Mesenchymal stem cell (in vitro differentiated cells and primary cell): Measurements from ENCODE around the gene UNC13A.

Experiments
- DNase-seq: peaks from one replicate; pipeline ENCODE4 v3.0.0-alpha.2; 2013
- H2AFZ ChIP-seq: one replicate; pipeline ENCODE4 v1.6.1; 2013; ENCODE audit warnings: low read depth, mild to moderate bottlenecking, control low read depth, inconsistent platforms, low read length, moderate library complexity
- H2AK5ac ChIP-seq: 2 replicates; pipeline ENCODE4 v1.6.1; 2013; ENCODE audit warnings: low read length, moderate library complexity, mild to moderate bottlenecking, inconsistent platforms; ENCODE audit not compliant: severe bottlenecking
- H2BK120ac ChIP-seq: one replicate; pipeline ENCODE4 v1.6.1; 2013; ENCODE audit warnings: low read depth, mild to moderate bottlenecking, inconsistent platforms, low read length, moderate library complexity
- H2BK12ac ChIP-seq, 2 experiments: one replicate each; pipeline ENCODE4 v1.6.1; 2013; ENCODE audit warnings: inconsistent platforms in 2 of 2, low read length in 2 of 2, mild to moderate bottlenecking in 2 of 2, moderate library complexity in 2 of 2, control low read depth in 1 of 2
- H2BK15ac ChIP-seq: one replicate; pipeline ENCODE4 v1.6.1; 2013; ENCODE audit warnings: mild to moderate bottlenecking, low read depth, inconsistent platforms; ENCODE audit not compliant: poor library complexity, severe bottlenecking
- H2BK5ac ChIP-seq: 2 replicates; pipeline ENCODE4 v1.6.1; 2013; ENCODE audit warnings: low read depth, mild to moderate bottlenecking, low read length, control low read depth, inconsistent platforms; ENCODE audit not compliant: poor library complexity, severe bottlenecking
- H3K14ac ChIP-seq, 2 experiments: one replicate each; pipeline ENCODE4 v1.6.1; 2013; ENCODE audit warnings: inconsistent platforms in 2 of 2, low read length in 2 of 2, control low read depth in 1 of 2, mild to moderate bottlenecking in 1 of 2, moderate library complexity in 1 of 2
- H3K18ac ChIP-seq, 2 experiments: one replicate each; pipeline ENCODE4 v1.6.1; 2013; ENCODE audit warnings: inconsistent platforms in 2 of 2, low read length in 2 of 2, control low read depth in 1 of 2, low read depth in 1 of 2, mild to moderate bottlenecking in 1 of 2
- H3K23ac ChIP-seq, 2 experiments: one replicate each; pipeline ENCODE4 v1.6.1; 2013; ENCODE audit warnings: inconsistent platforms in 2 of 2, low read length in 2 of 2, mild to moderate bottlenecking in 2 of 2, moderate library complexity in 2 of 2, control low read depth in 1 of 2
- H3K27ac ChIP-seq: 2 replicates; pipeline ENCODE4 v1.5.1; 2013; ENCODE audit warnings: mild to moderate bottlenecking, moderate library complexity, low read length, control low read depth, inconsistent platforms; ENCODE audit not compliant: poor library complexity, severe bottlenecking
- H3K27me3 ChIP-seq, 2 experiments: 2 replicates each; pipeline versions ENCODE4 v1.6.1 to v1.7.0; 2013; ENCODE audit warnings: low read length in 2 of 2, mild to moderate bottlenecking in 2 of 2, moderate library complexity in 2 of 2, control low read depth in 1 of 2, inconsistent platforms in 1 of 2; ENCODE audit not compliant: control insufficient read depth in 1 of 2, insufficient read depth in 1 of 2
- H3K36me3 ChIP-seq, 2 experiments: 2 replicates each; pipeline versions ENCODE4 v1.6.1 to v1.7.0; 2013; ENCODE audit warnings: low read length in 2 of 2, control low read depth in 1 of 2, inconsistent platforms in 1 of 2, low read depth in 1 of 2, mild to moderate bottlenecking in 1 of 2; ENCODE audit not compliant: insufficient read depth in 2 of 2, control insufficient read depth in 1 of 2
- H3K4ac ChIP-seq, 2 experiments: one replicate each; pipeline ENCODE4 v1.6.1; 2013; ENCODE audit warnings: inconsistent platforms in 2 of 2, low read length in 2 of 2, mild to moderate bottlenecking in 2 of 2, moderate library complexity in 2 of 2, control low read depth in 1 of 2, low read depth in 1 of 2
- H3K4me1 ChIP-seq: 2 replicates; pipeline ENCODE4 v1.6.1; 2013; ENCODE audit warnings: low read depth, low read length, control low read depth; ENCODE audit not compliant: control insufficient read depth, insufficient read depth
- H3K4me2 ChIP-seq: 2 replicates; pipeline ENCODE4 v1.6.1; 2013; ENCODE audit warnings: low read length, mild to moderate bottlenecking, inconsistent platforms; ENCODE audit not compliant: poor library complexity, severe bottlenecking
- H3K4me3 ChIP-seq, 2 experiments: 2 replicates each; pipeline versions ENCODE4 v1.5.1 to v1.7.0; 2013; ENCODE audit warnings: low read length in 2 of 2, mild to moderate bottlenecking in 2 of 2, control low read depth in 1 of 2, low read depth in 1 of 2; ENCODE audit not compliant: insufficient read depth in 1 of 2
- H3K79me1 ChIP-seq: replicated peaks from 2 replicates; pipeline ENCODE4 v1.6.1; 2013; ENCODE audit warnings: mild to moderate bottlenecking, control low read depth, low read length, inconsistent platforms; ENCODE audit not compliant: poor library complexity, severe bottlenecking
- H3K9ac ChIP-seq: 2 replicates; pipeline ENCODE4 v1.7.0; 2013; ENCODE audit warnings: mild to moderate bottlenecking, low read length, moderate library complexity
- H3K9me3 ChIP-seq: 2 replicates; pipeline ENCODE4 v1.7.0; 2013; ENCODE audit warnings: mild to moderate bottlenecking, low read length; ENCODE audit not compliant: control insufficient read depth
- H4K8ac ChIP-seq: one replicate; pipeline ENCODE4 v1.6.1; 2013; ENCODE audit warnings: inconsistent platforms, mild to moderate bottlenecking, low read length, moderate library complexity
- H4K91ac ChIP-seq: one replicate; pipeline ENCODE4 v1.6.1; 2013; ENCODE audit warnings: mild to moderate bottlenecking, low read length, inconsistent platforms
- WGBS: methylation state at CpG from one replicate; pipeline ENCODE4 v1.1.7; 2013; ENCODE audit warnings: mixed read lengths; 5-methylcytosine and 5-hydroxymethylcytosine counted together

The UNC13A gene

GRCh38 chr19:17581211-17581874, 106.8 kb downstream of the UNC13A start:
- Histone ChIP-seq H3K4me3 (no peak overlapping the region), H3K23ac (no peak overlapping the region), H3K27me3 (peaks cover 0 to 2% of the 10 kb centered on the region in 2 experiments), H3K27ac (no peak overlapping the region), H3K14ac (no peak overlapping the region), H3K4ac (no peak overlapping the region), H3K4me2 (no peak overlapping the region), H3K36me3 (peaks cover 55 to 66% of the 10 kb centered on the region in 2 experiments), H2BK120ac (no peak overlapping the region), H2BK15ac (no peak overlapping the region), H3K4me1 (peaks cover 4% of the 10 kb centered on the region), H2AFZ (no peak overlapping the region), H4K91ac (no peak overlapping the region), H2BK12ac (no peak overlapping the region), H3K18ac (no peak overlapping the region), H3K79me1 (peaks cover 4% of the 10 kb centered on the region), H2AK5ac (no peak overlapping the region), H3K9ac (no peak overlapping the region), H4K8ac (no peak overlapping the region), H2BK5ac (no peak overlapping the region), H3K9me3 (no peaks in the 10 kb centered on the region)
- 96% methylated on average over 18 of the region's 19 CpGs for WGBS
- no peak for DNase-seq

- H3K18ac ChIP-seq = no peak overlapping the region
- no peak overlapping the region for H3K27ac ChIP-seq
- peaks cover 62 to 73% of the 10 kb centered on the region in 2 experiments for H3K36me3 ChIP-seq
- H3K9ac ChIP-seq = no peak overlapping the region
- no peak overlapping the region for H4K8ac ChIP-seq
- H3K4me1 ChIP-seq = peaks cover 4% of the 10 kb centered on the region
- no peaks in the 10 kb centered on the region for H3K27me3 ChIP-seq
- H3K9me3 ChIP-seq = no peaks in the 10 kb centered on the region
- no peak overlapping the region for H2BK5ac ChIP-seq
- no peak for DNase-seq
- no peak overlapping the region for H2BK15ac ChIP-seq
- no peak overlapping the region for H4K91ac ChIP-seq
- H3K4ac ChIP-seq = no peak overlapping the region
- H2BK120ac ChIP-seq = no peak overlapping the region
- 96% methylated on average over 28 of the region's 28 CpGs for WGBS
- H3K23ac ChIP-seq = no peak overlapping the region
- H2AFZ ChIP-seq = no peak overlapping the region
- H3K79me1 ChIP-seq = peaks cover 12% of the 10 kb centered on the region
- H3K4me3 ChIP-seq = no peak overlapping the region
- no peak overlapping the region for H3K14ac ChIP-seq
- H3K4me2 ChIP-seq = no peak overlapping the region
- H2AK5ac ChIP-seq = no peak overlapping the region
- no peak overlapping the region for H2BK12ac ChIP-seq
These were observed 107.5 kb downstream of the UNC13A start for GRCh38 chr19:17580470-17581144.

DNA sequence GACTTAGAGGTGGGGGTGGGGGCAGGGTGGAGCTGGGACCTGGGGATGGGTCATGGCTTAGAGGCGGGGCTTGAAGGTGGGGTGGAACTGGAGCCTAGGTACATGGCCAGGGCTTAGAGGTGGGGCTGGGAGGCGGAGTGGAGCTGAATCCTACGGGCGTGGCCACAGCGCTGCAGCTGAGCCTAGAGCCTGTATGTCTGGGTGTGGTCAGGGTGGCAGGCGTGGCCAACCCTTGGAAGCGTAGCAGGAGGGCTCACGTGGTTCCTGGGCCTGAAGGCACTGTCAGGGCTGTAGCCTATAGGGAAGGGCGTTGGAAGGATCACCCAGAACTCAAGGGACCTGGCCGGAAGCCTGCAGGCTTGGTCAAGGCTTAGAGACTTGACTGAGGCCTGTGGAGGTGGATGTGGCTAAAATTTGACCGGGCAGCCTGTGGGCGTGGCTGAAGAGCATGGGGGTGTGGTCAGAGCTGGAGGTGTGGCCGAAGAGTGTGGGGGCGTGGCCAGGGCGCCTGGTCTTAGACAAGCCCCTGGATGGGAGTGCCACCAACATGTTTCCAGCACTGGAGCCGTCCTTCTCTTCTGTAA, 108.4 kb downstream of the UNC13A start:
- H2AK5ac ChIP-seq = no peak overlapping the region
- H3K9me3 ChIP-seq = no peaks in the 10 kb centered on the region
- no peaks in the 10 kb centered on the region for H3K27me3 ChIP-seq
- H3K18ac ChIP-seq = no peak overlapping the region
- no peak overlapping the region for H2BK120ac ChIP-seq
- peak; percentile 48 for DNase-seq
- H4K91ac ChIP-seq = no peak overlapping the region
- H3K4me2 ChIP-seq = no peak overlapping the region
- H3K23ac ChIP-seq = no peak overlapping the region
- H2AFZ ChIP-seq = no peak overlapping the region
- H3K27ac ChIP-seq = no peak overlapping the region
- peaks cover 14% of the 10 kb centered on the region for H3K79me1 ChIP-seq
- no peak overlapping the region for H2BK15ac ChIP-seq
- WGBS = 71% methylated on average over 14 of the region's 16 CpGs
- no peak overlapping the region for H3K4me3 ChIP-seq
- no peak overlapping the region for H3K4ac ChIP-seq
- H2BK12ac ChIP-seq = no peak overlapping the region
- H3K4me1 ChIP-seq = peaks cover 4% of the 10 kb centered on the region
- no peak overlapping the region for H3K14ac ChIP-seq
- H2BK5ac ChIP-seq = no peak overlapping the region
- H3K36me3 ChIP-seq = peaks cover 67 to 78% of the 10 kb centered on the region in 2 experiments
- H3K9ac ChIP-seq = no peak overlapping the region
- H4K8ac ChIP-seq = no peak overlapping the region

GRCh38 chr19:17577457-17578097, 110.6 kb downstream of the UNC13A start:
- H3K27me3 ChIP-seq = no peaks in the 10 kb centered on the region
- no peak overlapping the region for H3K18ac ChIP-seq
- 85% methylated on average over 18 of the region's 22 CpGs for WGBS

More at GRCh38 chr19:17577457-17578097, 110.6 kb downstream of the UNC13A start:
- Histone ChIP-seq H2AK5ac (no peak overlapping the region), H3K9me3 (no peaks in the 10 kb centered on the region), H2BK5ac (no peak overlapping the region), H3K23ac (no peak overlapping the region), H4K91ac (no peak overlapping the region), H2BK120ac (no peak overlapping the region), H3K27ac (no peak overlapping the region), H2BK15ac (no peak overlapping the region), H3K4me3 (no peak overlapping the region), H2AFZ (no peak overlapping the region), H2BK12ac (no peak overlapping the region), H3K9ac (no peak overlapping the region), H3K4me2 (no peak overlapping the region), H4K8ac (no peak overlapping the region), H3K79me1 (peaks cover 15% of the 10 kb centered on the region), H3K14ac (no peak overlapping the region), H3K36me3 (peaks cover 73 to 82% of the 10 kb centered on the region in 2 experiments), H3K4ac (no peak overlapping the region), H3K4me1 (peaks cover 6% of the 10 kb centered on the region)
- no peak for DNase-seq
